GM19463 (cell line): ENCODE measurements around the gene FNDC3B.

Source experiments
- ATAC-seq: cut with Tn5 transposase; IDR thresholded peaks from one replicate; pipeline ENCODE4 v1.9.1; 2021; ENCODE audit warnings: mild to moderate bottlenecking, moderate library complexity; ENCODE audit not compliant: unreplicated experiment

FNDC3B gene

DNA sequence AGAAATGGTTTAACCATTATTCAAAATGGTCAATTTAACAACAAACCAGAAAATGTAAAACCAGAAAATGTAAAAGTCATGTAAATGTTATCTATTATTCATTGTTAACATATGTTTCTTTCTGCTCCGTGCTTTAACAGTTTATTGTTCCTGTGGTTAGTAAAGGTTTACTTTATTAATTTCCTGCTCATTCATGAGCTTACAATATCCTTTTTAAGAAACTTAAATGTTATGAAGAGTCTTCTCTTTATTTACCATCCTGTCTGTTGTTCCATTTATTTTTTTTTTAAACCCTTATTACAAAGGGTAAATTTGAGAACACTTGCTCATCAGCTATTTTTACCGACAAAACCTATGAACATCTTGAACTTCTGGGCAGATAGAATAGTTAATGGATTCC, 260.8 kb downstream of the FNDC3B start:
- no peak for ATAC-seq

GRCh38 chr3:172300862-172301261, 261.5 kb downstream of the FNDC3B start:
- no peak for ATAC-seq

DNA sequence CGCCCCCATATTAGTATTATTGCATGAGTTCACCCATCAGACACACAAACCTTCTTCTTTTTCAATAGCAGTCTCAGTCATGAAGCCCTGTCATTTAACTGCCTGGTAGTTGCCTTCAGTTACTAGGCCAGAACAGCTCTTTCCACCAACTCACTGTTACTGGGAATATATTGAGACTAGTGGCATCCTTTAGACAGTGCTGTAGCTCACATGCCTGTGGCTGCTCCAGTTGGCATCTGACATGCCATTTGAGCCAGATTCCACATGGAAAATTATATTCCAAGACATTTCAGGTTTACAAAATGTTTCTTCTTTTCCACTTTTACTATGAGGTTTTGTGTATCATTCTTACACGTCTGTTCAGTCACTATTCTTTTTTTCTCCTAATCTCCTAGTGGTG, 262.8 kb downstream of the FNDC3B start:
- ATAC-seq = no peak

DNA sequence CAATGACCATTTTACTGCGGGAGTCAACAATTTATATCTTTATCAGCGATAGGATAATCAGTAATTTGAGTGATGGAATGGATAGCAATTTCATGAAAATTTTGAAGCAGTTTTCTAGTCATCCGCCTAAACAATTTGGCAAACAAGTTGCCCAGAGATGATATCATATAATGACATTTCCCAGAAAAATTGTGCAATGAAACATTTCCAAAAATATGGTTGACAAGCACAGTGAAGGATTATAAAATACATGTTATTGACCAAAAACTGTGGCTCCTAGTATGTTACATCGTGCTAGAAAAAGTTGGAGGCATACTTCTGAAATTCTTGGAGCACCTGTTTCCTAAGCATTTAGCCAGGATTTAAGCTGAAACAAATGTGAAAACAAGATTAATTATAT, 263.8 kb downstream of the FNDC3B start:
- no peak for ATAC-seq

GRCh38 chr3:172303941-172304558, 264.7 kb downstream of the FNDC3B start:
- ATAC-seq = no peak

GRCh38 chr3:172305552-172305951, 266.2 kb downstream of the FNDC3B start:
- no peak for ATAC-seq

- ATAC-seq = no peak
Measured at GRCh38 chr3:172305974-172306373, 266.6 kb downstream of the FNDC3B start.

DNA sequence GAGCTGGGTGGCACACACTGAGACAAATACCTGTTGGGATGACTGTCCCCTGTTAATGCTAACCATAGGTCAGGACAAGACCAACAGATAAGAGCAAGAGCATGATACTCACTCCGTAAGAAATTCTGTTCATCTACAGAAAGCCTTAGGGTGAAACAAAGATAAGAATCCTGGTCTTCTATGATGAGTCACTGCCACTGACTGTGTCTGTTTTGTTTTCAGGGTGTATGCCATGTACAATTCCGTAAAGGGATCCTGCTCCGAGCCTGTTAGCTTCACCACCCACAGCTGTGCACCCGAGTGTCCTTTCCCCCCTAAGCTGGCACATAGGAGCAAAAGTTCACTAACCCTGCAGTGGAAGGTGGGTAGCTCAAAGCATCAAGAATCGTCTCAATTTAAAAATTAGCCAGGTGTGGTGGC, 267.8 kb downstream of the FNDC3B start:
- ATAC-seq = no peak

GRCh38 chr3:172309059-172309458, 269.7 kb downstream of the FNDC3B start:
- no peak for ATAC-seq

DNA sequence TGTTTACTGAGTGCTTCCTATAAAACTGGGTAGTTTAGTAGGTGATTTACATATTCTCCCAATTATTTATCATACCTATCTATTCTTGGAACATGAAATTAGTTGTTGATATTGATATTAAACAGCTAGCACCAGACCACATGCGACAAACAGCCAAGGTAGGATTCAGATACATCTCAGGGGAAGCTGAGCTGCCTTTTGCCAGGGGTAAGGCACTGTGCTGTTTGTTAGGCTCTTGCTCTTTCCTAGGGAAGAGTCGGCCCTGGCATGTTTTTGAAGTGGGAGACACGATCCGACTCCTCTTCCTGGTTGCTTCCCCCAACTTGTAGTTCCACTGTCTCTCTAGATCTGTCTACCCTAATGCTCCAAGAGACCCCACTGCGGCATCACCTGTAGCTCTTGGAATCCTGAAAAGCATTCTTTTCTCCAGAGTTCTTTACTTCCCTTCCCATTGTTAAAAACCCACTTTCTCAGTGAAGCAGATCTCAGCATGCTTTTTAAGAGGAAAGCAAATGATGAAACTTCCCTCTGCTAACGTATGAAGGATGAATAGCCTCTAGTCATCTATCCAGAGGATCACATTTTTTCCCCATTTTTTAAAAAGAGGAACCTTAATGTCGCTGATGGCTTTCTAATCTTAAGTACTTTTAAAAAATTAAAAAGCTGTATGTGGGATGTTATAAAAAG, 270.5 kb downstream of the FNDC3B start:
- no peak for ATAC-seq

- no peak for ATAC-seq
Measured at GRCh38 chr3:172310428-172310760, 271.0 kb downstream of the FNDC3B start.

DNA sequence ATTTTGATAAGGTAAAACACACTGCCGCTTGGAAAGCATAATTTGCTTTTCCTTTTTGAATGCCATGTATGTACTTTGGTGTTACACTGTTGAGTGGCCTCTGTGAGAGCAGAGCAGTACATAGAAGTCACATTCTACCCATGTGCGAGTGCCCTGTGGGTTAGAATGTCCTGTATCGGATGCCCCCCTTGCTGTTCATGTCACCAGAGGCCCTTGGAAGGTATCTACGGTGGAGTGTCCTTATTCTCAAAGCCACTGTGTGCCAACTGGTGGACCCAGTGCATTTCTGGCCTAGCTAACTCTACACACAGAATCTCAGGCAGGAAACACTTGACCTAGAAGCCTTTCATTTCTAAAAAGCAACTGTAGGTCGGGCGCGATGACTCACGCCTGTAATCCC, 271.8 kb downstream of the FNDC3B start:
- ATAC-seq = no peak

DNA sequence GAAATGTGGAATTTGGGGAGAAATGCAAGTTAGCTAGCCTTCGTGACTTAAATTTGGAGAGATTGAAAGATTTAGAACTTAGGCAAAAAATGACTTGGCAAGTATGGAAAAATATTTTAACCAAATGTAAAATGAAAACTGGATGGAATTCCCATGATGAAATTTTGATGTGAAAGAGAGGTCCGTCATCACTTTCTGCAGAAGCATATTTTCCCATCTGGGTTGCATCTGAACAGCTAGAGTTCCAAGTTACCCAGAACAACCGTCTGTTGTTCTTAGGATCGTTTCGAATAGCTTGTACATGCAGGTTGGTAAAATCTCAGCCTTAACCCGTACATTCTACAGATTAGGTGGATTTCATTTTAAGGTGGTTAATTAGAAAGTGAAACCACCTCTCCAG, 272.6 kb downstream of the FNDC3B start:
- no peak for ATAC-seq

- no peak for ATAC-seq
Measured at GRCh38 chr3:172312711-172313110, 273.3 kb downstream of the FNDC3B start.

GRCh38 chr3:172313671-172314070, 274.3 kb downstream of the FNDC3B start:
- ATAC-seq = no peak

DNA sequence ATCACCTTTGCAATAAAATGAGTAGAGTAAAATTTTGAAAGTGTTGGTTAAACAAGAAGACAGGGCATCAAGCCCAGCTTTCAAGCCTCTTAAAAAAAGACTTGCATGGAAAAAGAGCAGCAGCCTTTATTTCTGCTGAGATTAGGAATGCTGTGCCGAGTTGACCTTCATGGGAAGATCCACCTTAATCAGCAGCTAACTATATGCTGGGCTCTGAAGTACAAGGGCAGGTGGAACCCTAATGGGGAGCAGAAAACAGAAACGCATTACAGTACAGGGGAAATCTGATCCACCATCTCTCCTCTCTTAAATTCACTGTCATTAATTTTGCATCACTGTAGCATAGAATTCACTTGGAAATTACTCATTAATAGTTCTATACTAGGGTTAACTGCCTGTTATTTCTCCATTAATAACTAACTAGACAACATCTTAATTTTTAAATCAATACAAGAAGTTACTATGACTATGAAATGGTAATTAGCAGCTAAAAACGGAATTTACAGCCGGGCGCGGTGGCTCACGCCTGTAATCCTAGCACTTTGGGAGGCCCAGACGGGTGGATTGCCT, 275.3 kb downstream of the FNDC3B start:
- ATAC-seq = no peak

GRCh38 chr3:172315401-172316091, 276.2 kb downstream of the FNDC3B start:
- no peak for ATAC-seq

GRCh38 chr3:172316758-172317157, 277.4 kb downstream of the FNDC3B start:
- ATAC-seq = no peak

- no peak for ATAC-seq
Measured at GRCh38 chr3:172317481-172317880, 278.1 kb downstream of the FNDC3B start.

DNA sequence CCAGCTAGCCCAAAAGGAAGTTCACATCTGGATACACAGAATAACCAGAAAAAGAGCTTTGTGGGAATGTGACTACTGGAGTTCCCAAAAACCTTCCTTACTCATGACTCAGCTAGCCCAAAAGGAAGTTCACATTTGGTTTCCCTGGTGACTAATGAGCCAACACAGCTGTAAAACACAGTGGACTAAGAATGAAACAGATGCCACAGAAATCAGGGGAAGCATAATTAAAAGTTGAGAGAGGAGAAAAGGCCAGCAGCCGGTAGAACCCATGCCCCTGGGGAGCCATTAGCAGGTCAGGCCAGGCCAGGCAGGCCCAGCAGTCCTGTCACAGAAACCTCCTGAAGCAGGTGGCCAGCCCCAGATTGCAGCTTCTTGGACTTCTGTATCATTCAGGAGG, 278.6 kb downstream of the FNDC3B start:
- ATAC-seq = peak; percentile 90

GRCh38 chr3:172319595-172319994, 280.2 kb downstream of the FNDC3B start:
- no peak for ATAC-seq

- ATAC-seq = no peak
Measured at GRCh38 chr3:172320468-172320867, 281.1 kb downstream of the FNDC3B start.
